H9 (cell line): Measurements from ENCODE around the gene NRXN2. TPM values are rescaled to one million over a fixed set of nuclear protein-coding genes. Genes with fewer than 3 reads are reported as not detected.
A peak's percentile ranks its signal among the peaks of the same experiment; 100 is the strongest.

Experiments used
- DNase-seq: peaks from one replicate; pipeline ENCODE4 v3.0.0-alpha.2; 2017
- H2AFZ ChIP-seq: one replicate; pipeline ENCODE4 v1.6.1; 2013; ENCODE audit warnings: mild to moderate bottlenecking, low read length, control low read depth, moderate library complexity
- H2AK5ac ChIP-seq: 2 replicates; pipeline ENCODE4 v1.6.1; 2013; ENCODE audit warnings: low read length, control low read depth, mixed read lengths; ENCODE audit not compliant: insufficient read length
- H2BK120ac ChIP-seq: one replicate; pipeline ENCODE4 v1.6.1; 2013; ENCODE audit warnings: low read depth, mild to moderate bottlenecking, low read length, control low read depth, inconsistent platforms; ENCODE audit not compliant: poor library complexity, severe bottlenecking
- H2BK12ac ChIP-seq: 2 replicates; pipeline ENCODE4 v1.6.1; 2013; ENCODE audit warnings: low read length, control low read depth, mixed read lengths, low read depth; ENCODE audit not compliant: insufficient read length
- H2BK15ac ChIP-seq: 2 replicates; pipeline ENCODE4 v1.6.1; 2013; ENCODE audit warnings: low read depth, low read length, control low read depth
- H2BK20ac ChIP-seq: one replicate; pipeline ENCODE4 v1.6.1; 2013; ENCODE audit warnings: low read depth, mild to moderate bottlenecking, low read length, control low read depth, inconsistent platforms; ENCODE audit not compliant: poor library complexity, severe bottlenecking
- H2BK5ac ChIP-seq: 2 replicates; pipeline ENCODE4 v1.6.1; 2013; ENCODE audit warnings: low read length, control low read depth, mixed read lengths; ENCODE audit not compliant: insufficient read length
- H3K14ac ChIP-seq: 2 replicates; pipeline ENCODE4 v1.6.1; 2013; ENCODE audit warnings: low read length, control low read depth; ENCODE audit not compliant: insufficient read depth
- H3K18ac ChIP-seq: 2 replicates; pipeline ENCODE4 v1.6.1; 2013; ENCODE audit warnings: low read depth, mild to moderate bottlenecking, mixed read lengths, low read length, control low read depth; ENCODE audit not compliant: insufficient read length
- H3K23ac ChIP-seq: 2 replicates; pipeline ENCODE4 v1.6.1; 2013; ENCODE audit warnings: low read length, control low read depth, mixed read lengths, low read depth; ENCODE audit not compliant: insufficient read length
- H3K23me2 ChIP-seq: 2 replicates; pipeline ENCODE4 v1.6.1; 2013; ENCODE audit warnings: low read depth, mild to moderate bottlenecking, mixed read lengths, low read length, control low read depth; ENCODE audit not compliant: insufficient read length, poor library complexity, severe bottlenecking
- H3K27ac ChIP-seq: 2 replicates; pipeline ENCODE4 v1.5.1; 2013; ENCODE audit warnings: low read length, control low read depth, mixed read lengths, low read depth; ENCODE audit not compliant: insufficient read length
- H3K27me3 ChIP-seq: 2 replicates; pipeline ENCODE4 v1.6.1; 2013; ENCODE audit warnings: low read length, control low read depth, inconsistent platforms; ENCODE audit not compliant: insufficient read depth
- H3K4ac ChIP-seq: 2 replicates; pipeline ENCODE4 v1.6.1; 2013; ENCODE audit warnings: low read depth, mild to moderate bottlenecking, control low read depth, inconsistent platforms, low read length, moderate library complexity
- H3K4me1 ChIP-seq: 2 replicates; pipeline ENCODE4 v1.6.1; 2013; ENCODE audit warnings: low read length, control low read depth, inconsistent platforms; ENCODE audit not compliant: insufficient read depth
- H3K4me2 ChIP-seq: 2 replicates; pipeline ENCODE4 v1.6.1; 2013; ENCODE audit warnings: low read length, control low read depth, mixed read lengths; ENCODE audit not compliant: insufficient read length, insufficient read depth
- H3K56ac ChIP-seq: 2 replicates; pipeline ENCODE4 v1.6.1; 2013; ENCODE audit warnings: low read depth, mild to moderate bottlenecking, mixed read lengths, low read length, control low read depth; ENCODE audit not compliant: insufficient read length
- H3K79me1 ChIP-seq: 2 replicates; pipeline ENCODE4 v1.6.1; 2013; ENCODE audit warnings: low read depth, mild to moderate bottlenecking, moderate library complexity, low read length, control low read depth, inconsistent platforms; ENCODE audit not compliant: insufficient read depth, poor library complexity, severe bottlenecking
- H3K79me2 ChIP-seq: 2 replicates; pipeline ENCODE4 v1.6.1; 2013; ENCODE audit warnings: low read length, control low read depth, inconsistent platforms; ENCODE audit not compliant: insufficient read depth
- H3K9ac ChIP-seq: 2 replicates; pipeline ENCODE4 v1.6.1; 2013; ENCODE audit warnings: low read length, control low read depth, mixed read lengths; ENCODE audit not compliant: insufficient read length; ENCODE audit errors: extremely low read depth
- H3K9me3 ChIP-seq: one replicate; pipeline ENCODE4 v1.6.1; 2013; ENCODE audit warnings: low read depth, low read length, inconsistent platforms; ENCODE audit not compliant: control insufficient read depth
- H3T11ph ChIP-seq: one replicate; pipeline ENCODE4 v1.6.1; 2013; ENCODE audit warnings: mild to moderate bottlenecking, low read length, control low read depth, inconsistent platforms
- H4K20me1 ChIP-seq: one replicate; pipeline ENCODE4 v1.6.1; 2013; ENCODE audit not compliant: control insufficient read depth, insufficient read length, insufficient read depth
- H4K5ac ChIP-seq: 2 replicates; pipeline ENCODE4 v1.6.1; 2013; ENCODE audit warnings: low read depth, mild to moderate bottlenecking, mixed read lengths, low read length, control low read depth; ENCODE audit not compliant: insufficient read length
- H4K8ac ChIP-seq: replicated peaks from 2 replicates; pipeline ENCODE4 v1.6.1; 2013; ENCODE audit warnings: low read length, control low read depth, mixed read lengths, low read depth; ENCODE audit not compliant: insufficient read length
- H4K91ac ChIP-seq: 2 replicates; pipeline ENCODE4 v1.6.1; 2013; ENCODE audit warnings: low read depth, mild to moderate bottlenecking, moderate library complexity, mixed read lengths, low read length, control low read depth; ENCODE audit not compliant: insufficient read length
- H3K27ac Mint-ChIP-seq, 3 experiments: 2 replicates in 2 of 3; 3 replicates in 1 of 3; pipeline ENCODE4 v1.8.0; 2020 to 2021; ENCODE audit warnings: mixed read lengths in 3 of 3, mild to moderate bottlenecking in 1 of 3, moderate library complexity in 1 of 3
- H3K27me3 Mint-ChIP-seq: 2 replicates; pipeline ENCODE4 v1.8.0; 2021; ENCODE audit warnings: low read depth, mild to moderate bottlenecking, moderate library complexity, mixed read lengths
- H3K36me3 Mint-ChIP-seq, 3 experiments: 2 replicates in 2 of 3; 3 replicates in 1 of 3; pipeline ENCODE4 v1.8.0; 2020 to 2021; ENCODE audit warnings: low read depth in 3 of 3, mixed read lengths in 3 of 3; ENCODE audit not compliant: insufficient read depth in 1 of 3
- H3K4me1 Mint-ChIP-seq, 2 experiments: 2 replicates each; pipeline ENCODE4 v1.8.0; 2020; ENCODE audit warnings: mixed read lengths in 2 of 2
- H3K4me3 Mint-ChIP-seq, 2 experiments: 2 replicates in 1 of 2; 3 replicates in 1 of 2; pipeline ENCODE4 v1.8.0; 2020 to 2021; ENCODE audit warnings: mild to moderate bottlenecking in 2 of 2, mixed read lengths in 2 of 2, moderate library complexity in 1 of 2
- H3K9me3 Mint-ChIP-seq, 2 experiments: 2 replicates in 1 of 2; 3 replicates in 1 of 2; pipeline ENCODE4 v1.8.0; 2020; ENCODE audit warnings: mild to moderate bottlenecking in 2 of 2, mixed read lengths in 2 of 2, moderate library complexity in 1 of 2
- WGBS: extraction: QIAGEN DNeasy Blood & Tissue Kit; methylation state at CpG from one replicate; pipeline ENCODE4 v1.1.7; 2013; ENCODE audit warnings: missing lambda C conversion rate, low lambda C conversion rate, mixed read lengths; ENCODE audit not compliant: insufficient read length; ENCODE audit errors: extremely low coverage; 5-methylcytosine and 5-hydroxymethylcytosine counted together
- total RNA-seq: library from RNA; stranded (reverse); gene quantifications from 2 replicates; pipeline ENCODE4 v1.2.1, GENCODE V29; 2021
- TF ChIP-seq, protein P1 (sequence below): fragments of 200-600 bp; sonication (generic); conservative IDR thresholded peaks from 3 replicates; pipeline ENCODE4 v1.8.0; 2021; ENCODE audit warnings: antibody characterized with exemption, mild to moderate bottlenecking

Gene NRXN2
- total RNA-seq, 1 experiment from 2014 or later = 3.9 TPM

- no peaks in the 10 kb centered on the region for H4K20me1 ChIP-seq
- H2BK15ac ChIP-seq = peak overlapping the region; percentile 38; the same call in 1 of the 2 replicates
- peaks cover 1% of the 10 kb centered on the region; the same call in 1 of the 2 replicates for H3K27me3 ChIP-seq
- peak overlapping the region; percentile 91 for H3K4me2 ChIP-seq
- no peaks in the 10 kb centered on the region for H3K79me1 ChIP-seq
- H3K56ac ChIP-seq = no peak overlapping the region
- H2BK20ac ChIP-seq = no peak overlapping the region
- H3K14ac ChIP-seq = peak overlapping the region; percentile 33; the same call in 1 of the 2 replicates
- H3K79me2 ChIP-seq = no peaks in the 10 kb centered on the region
- WGBS = no CpG with 5 or more reads among the region's 52 CpGs
- DNase-seq = peak; percentile 91
- H3K23me2 ChIP-seq = peaks cover 43% of the 10 kb centered on the region
- no peaks in the 10 kb centered on the region for H3K4me1 ChIP-seq
- H2AK5ac ChIP-seq = no peak overlapping the region
- no peak overlapping the region for H3K18ac ChIP-seq
- H4K5ac ChIP-seq = no peak overlapping the region
- TF ChIP-seq, protein P1, sequence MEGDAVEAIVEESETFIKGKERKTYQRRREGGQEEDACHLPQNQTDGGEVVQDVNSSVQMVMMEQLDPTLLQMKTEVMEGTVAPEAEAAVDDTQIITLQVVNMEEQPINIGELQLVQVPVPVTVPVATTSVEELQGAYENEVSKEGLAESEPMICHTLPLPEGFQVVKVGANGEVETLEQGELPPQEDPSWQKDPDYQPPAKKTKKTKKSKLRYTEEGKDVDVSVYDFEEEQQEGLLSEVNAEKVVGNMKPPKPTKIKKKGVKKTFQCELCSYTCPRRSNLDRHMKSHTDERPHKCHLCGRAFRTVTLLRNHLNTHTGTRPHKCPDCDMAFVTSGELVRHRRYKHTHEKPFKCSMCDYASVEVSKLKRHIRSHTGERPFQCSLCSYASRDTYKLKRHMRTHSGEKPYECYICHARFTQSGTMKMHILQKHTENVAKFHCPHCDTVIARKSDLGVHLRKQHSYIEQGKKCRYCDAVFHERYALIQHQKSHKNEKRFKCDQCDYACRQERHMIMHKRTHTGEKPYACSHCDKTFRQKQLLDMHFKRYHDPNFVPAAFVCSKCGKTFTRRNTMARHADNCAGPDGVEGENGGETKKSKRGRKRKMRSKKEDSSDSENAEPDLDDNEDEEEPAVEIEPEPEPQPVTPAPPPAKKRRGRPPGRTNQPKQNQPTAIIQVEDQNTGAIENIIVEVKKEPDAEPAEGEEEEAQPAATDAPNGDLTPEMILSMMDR = no peak
- Mint-ChIP-seq H3K4me3 (peak overlapping the region; percentile 69 to 93), H3K36me3 (peaks cover 0 to 5% (median 0%) of the 10 kb centered on the region in 3 experiments; a peak in 2 of 7 replicates), H3K27me3 (peaks cover 39% of the 10 kb centered on the region), H3K27ac (no peak overlapping the region), H3K4me1 (peaks cover 25 to 28% of the 10 kb centered on the region in 2 experiments), H3K9me3 (no peaks in the 10 kb centered on the region)
- no peak overlapping the region for H2BK5ac ChIP-seq
- no peak overlapping the region for H2BK12ac ChIP-seq
- no peak overlapping the region for H3T11ph ChIP-seq
- no peaks in the 10 kb centered on the region for H3K9me3 ChIP-seq
- no peak overlapping the region for H4K8ac ChIP-seq
- H3K23ac ChIP-seq = no peak overlapping the region
- no peak overlapping the region for H2BK120ac ChIP-seq
- no peak overlapping the region for H3K9ac ChIP-seq
- no peak overlapping the region for H4K91ac ChIP-seq
- no peak overlapping the region for H3K27ac ChIP-seq
- H2AFZ ChIP-seq = no peak overlapping the region
- H3K4ac ChIP-seq = no peak overlapping the region
Measured at GRCh38 chr11:64745521-64746328, 22.7 kb upstream of the NRXN2 start.
